Measurements from ENCODE around the gene PPP6R1.
"Not testable (repeated sequence)": the region's sequence is repeated elsewhere in the genome, so short reads cannot be mapped to it uniquely, and the experiment has no call there.

Gene PPP6R1

DNA sequence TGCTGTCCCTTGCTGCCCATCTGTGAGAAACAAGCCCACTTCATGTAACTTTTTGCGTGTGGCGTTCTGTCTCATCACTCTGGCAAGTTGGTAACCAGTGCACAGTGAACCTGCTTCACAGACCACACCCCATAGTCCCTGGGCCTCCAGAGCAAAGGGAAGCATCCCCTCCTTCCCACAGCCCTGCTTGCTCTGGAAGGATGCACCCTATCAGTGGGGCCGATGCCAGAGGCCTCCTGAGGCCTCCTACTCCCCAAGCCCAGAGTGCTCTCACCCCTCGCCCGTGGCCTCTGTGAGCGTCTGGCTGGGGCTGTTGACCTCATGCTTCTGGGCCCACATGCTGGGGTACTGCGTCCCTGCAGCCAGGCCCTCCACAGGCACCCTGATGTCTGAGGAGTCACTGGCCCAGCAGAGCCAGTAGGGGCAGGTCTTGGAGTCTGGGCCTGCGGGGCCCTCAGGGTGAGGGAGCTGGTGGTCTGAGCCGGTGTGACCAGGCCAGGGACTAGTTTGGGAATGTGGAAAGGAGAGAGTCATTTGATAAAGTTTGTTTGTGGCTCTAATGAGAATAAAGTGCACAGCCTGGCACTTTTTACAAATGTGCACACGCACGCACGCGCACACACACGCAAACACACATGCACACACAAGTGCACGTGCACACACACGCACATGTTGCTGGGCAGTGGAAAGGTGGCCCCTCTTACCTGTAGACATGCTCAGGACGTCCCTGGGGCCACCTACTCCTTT lies 35.4 kb downstream of the PPP6R1 start:
- no peak for DNase-seq

DNA sequence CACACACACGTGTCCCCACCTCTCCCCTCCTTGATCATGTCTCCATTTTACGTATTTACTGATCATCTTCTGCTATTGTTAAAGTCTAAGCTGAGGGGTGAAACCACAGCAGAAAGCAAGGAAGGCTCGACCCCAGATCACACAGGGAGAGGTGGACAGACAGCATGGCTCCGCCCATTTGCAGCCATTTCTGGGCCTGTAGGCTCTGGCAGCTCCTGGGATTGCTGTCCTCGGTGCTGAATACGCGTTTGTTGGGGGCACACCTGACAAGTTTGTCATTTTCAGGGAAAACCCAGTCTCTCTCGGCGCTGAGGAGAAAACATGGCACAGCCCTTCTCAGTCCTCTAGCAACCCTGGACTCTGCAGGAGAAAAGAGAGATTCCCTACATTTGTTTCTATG lies 38.3 kb downstream of the PPP6R1 start:
- DNase-seq, result no peak

GRCh38 chr19:55216461-55217198 lies 42.2 kb downstream of the PPP6R1 start:
- DNase-seq, result peak; percentile 72

DNA sequence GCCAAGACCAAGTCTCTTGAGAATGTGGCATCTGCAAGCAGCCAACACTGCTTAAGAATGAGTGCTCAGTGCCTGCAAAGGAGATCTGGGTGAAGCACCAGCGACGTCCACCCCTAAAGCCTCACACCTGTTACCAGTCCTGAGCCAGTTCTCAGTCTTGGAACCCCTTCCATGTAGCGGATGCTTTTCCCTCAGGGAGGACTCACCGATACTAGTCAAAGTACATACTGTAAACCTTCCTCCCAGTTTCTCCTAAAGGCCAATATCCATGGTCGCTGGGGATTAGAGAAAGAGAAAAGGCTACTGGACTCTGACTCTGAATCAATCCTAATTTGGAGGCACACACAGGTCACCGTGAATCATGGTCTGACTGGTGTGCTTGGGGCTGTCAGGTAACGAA lies 45.3 kb downstream of the PPP6R1 start:
- no peak for DNase-seq

- peak; percentile 63 for DNase-seq
These were observed 46.4 kb downstream of the PPP6R1 start for GRCh38 chr19:55212447-55212846.

- no peak for DNase-seq
These were observed 48.9 kb downstream of the PPP6R1 start for GRCh38 chr19:55209693-55210472.

GRCh38 chr19:55208880-55209692 lies 49.7 kb downstream of the PPP6R1 start, which contains the start of gene PTPRH:
Gene PTPRH (minus strand): TSS chr19:55209501. CDS start chr19:55209433, 68 bp downstream.
- DNase-seq, result no peak

DNA sequence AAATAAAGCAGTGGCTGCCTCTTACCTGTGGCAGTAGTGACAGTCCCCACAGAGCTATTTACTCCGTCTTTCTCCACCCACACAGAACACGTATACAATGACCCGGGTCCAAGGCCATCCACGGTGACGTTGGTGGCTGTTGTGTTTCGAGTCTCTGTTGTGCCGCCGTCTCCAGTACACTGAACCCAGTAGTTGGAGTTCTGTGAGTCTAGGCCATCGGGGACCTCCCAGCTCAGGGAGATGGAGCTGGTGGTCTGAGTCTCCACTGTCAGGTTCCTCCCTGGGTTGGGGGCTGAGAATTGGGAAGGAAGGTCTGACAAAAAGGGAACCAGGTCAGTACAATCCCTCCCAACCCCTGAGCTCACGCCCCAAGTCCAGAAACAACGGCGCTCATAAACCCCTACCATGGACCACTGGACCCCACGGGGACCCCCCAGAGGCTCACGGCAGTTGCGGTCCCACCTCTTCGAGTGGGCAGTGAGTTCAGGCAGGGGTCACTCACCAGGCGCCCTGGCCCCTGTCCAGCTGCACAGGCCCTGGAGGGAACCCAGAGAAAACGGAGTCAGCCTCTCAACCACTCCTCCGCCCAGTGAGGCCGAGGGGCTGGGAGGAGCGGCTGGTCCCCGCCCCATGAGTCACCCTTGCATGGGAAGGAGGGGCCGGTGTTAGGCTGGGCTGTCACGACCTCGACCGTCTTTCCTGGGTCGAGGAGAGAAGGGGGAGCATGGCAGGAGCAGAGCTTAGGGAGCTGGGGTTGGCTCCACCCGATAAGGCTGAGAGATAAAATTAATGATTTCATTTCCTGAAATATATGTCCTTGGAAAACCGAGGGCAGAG lies 51.9 kb downstream of the PPP6R1 start:
- peak; percentile 47 for DNase-seq

GRCh38 chr19:55202199-55202598 lies 56.6 kb downstream of the PPP6R1 start:
- DNase-seq, result not testable (repeated sequence)

- DNase-seq, result no peak
These were observed 59.1 kb downstream of the PPP6R1 start for GRCh38 chr19:55199620-55200204.

DNA sequence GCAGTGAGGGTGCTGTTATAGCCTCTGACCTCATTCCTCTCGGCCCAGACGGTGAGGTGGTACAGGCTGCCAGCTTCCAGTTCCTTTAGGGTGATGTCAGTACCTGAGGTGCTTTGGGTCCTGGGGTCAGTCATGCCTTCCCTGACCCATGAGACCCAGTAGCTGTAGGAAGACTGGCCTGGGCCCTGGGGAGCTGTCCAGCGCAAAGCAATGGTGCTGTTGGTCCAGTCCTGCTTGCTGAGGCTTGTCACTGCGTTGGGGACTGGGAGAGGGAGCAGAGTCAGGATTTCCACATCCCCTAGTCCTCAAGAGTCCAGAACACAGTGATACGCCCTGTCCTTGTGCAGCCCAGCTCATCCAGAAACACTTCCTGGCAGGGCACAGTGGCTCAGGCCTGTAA lies 60.2 kb downstream of the PPP6R1 start:
- no peak for DNase-seq

GRCh38 chr19:55197528-55197927 lies 61.3 kb downstream of the PPP6R1 start:
- peak; percentile 36 for DNase-seq

DNA sequence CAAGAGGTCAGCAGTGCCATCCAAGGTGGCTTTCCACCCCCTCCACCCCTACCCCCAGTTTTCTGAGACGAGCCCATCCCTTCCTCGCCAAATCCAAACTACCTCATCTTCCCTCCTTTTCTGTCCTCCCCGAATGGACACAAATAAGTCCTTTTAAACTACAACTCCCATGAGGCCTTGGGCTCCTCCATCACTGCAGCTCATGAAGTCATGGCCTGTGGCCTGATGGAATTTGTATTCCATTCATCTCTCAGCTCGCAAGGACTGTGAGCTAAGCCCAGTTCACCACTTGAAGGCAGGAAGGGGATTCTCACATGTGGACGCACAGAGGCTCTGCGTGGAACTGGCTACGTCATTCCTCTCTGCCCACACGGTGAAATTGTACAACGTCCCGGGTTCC lies 62.0 kb downstream of the PPP6R1 start:
- no peak for DNase-seq

DNA sequence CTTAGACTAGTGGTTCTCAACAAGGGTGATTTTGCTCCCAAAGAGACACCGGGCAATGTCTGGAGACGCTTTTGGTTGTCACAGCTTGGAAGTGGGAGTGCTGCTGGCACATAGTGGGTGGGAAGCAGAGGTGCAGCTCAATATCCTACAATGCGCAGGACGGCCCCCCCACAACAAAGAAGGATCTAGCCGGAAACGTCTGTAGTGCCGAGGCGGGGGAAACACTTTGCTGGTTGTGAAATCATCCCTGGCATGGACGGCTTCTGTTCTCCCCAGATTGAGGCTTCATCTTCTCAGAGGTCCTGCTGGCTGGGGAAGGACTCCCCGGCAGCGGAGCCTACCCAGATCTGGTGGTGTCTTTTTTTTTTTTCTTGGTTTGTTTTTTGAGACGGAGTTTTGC lies 65.3 kb downstream of the PPP6R1 start:
- no peak for DNase-seq

- no peak for DNase-seq
These were observed 69.4 kb downstream of the PPP6R1 start for GRCh38 chr19:55189403-55189835.

DNA sequence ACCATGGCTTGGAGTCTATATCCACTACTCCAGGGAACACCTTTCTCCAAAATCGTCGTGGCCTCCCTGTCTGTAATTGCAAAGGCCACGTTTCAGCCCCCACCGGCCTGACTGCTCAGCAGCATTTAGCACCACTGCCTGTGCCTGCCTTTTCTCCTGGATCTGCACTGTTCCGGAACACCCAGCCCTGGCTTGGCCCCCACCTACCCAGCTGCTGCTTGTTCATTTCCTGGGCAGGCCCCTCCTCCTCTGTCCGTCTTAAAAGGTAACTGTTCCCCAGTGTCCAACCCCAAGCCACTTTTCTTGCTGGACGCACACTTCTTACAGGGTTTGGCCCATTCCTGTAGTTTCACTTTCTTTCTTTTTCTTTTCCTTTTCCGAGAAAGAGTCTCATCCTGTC lies 70.2 kb downstream of the PPP6R1 start:
- no peak for DNase-seq

GRCh38 chr19:55186080-55186479 lies 72.7 kb downstream of the PPP6R1 start:
- DNase-seq, result no peak

GRCh38 chr19:55181740-55182139 lies 77.1 kb downstream of the PPP6R1 start:
- DNase-seq, result no peak

Data from activated CD4-positive, alpha-beta T cell treated with anti-CD3 and anti-CD28 coated beads, Interleukin-10, Interleukin-2, amounts not matched to agents 100 ng/mL and 50 ng/mL, durations not matched to agents 16 hours and 8 hours (primary cell).